Mucosa of descending colon (tissue), 3 donors: ENCODE measurements around the gene MEGF6. TPM values are rescaled to one million over a fixed set of nuclear protein-coding genes. Genes with fewer than 3 reads are reported as not detected.

Experiments
- ATAC-seq: fragments of 200-7000 bp; cut with Tn5 transposase; one replicate; pipeline ENCODE4 v1.9.1; 2020; ENCODE audit warnings: mild to moderate bottlenecking, moderate library complexity
- DNase-seq, 3 donors: peaks; one replicate each; pipeline ENCODE4 v3.0.0-alpha.2; 2020
- H3K36me3 ChIP-seq: fragments of 200-600 bp; one replicate; pipeline ENCODE4 v1.8.0; 2021; ENCODE audit warnings: low read depth, mild to moderate bottlenecking
- H3K4me1 ChIP-seq: fragments of 200-600 bp; one replicate; pipeline ENCODE4 v1.8.0; 2021; ENCODE audit warnings: low read depth, mild to moderate bottlenecking
- H3K4me3 ChIP-seq: fragments of 200-600 bp; one replicate; pipeline ENCODE4 v1.8.0; 2021; ENCODE audit warnings: mild to moderate bottlenecking
- H3K9me3 ChIP-seq: fragments of 200-600 bp; one replicate; pipeline ENCODE4 v1.8.0; 2021; ENCODE audit warnings: mild to moderate bottlenecking
- intact Hi-C, 2 donors: fragments of 100-400 bp; cut with DNase I in 1 of 2; cut with micrococcal nuclease in 1 of 2; formaldehyde crosslinking; loops; one replicate each; pipeline versions ENCODE4 v1.11.0 to v1.11.1; 2022; cut with DNase I, micrococcal nuclease
- total RNA-seq, 3 donors: library from RNA; stranded (reverse); fragmentation: NEBNext Ultra II Directional in 2 of 3; extraction: Animal tissue kit (Norgen Biotek cat#: 25700) in 2 of 3; gene quantifications; one replicate each; pipeline versions ENCODE4 v1.2.1 to v1.2.4, GENCODE V29; 2021 to 2023
- TF ChIP-seq, protein P1 (sequence below): fragments of 200-600 bp; IDR thresholded peaks from one replicate; pipeline ENCODE4 v1.8.0; 2022; ENCODE audit warnings: antibody characterized with exemption, mild to moderate bottlenecking
- donor health status: DM: no; HTN: no; CAD: no; lungs with moderate emphysema.
- donor health status: DM: no; HTN: no; CAD: no.
- donor health status: DM: no; HTN: yes; CAD: no.

The MEGF6 gene
- total RNA-seq, 3 donors from 2014 or later, result 6.2 to 12.2 (median 8.5) TPM

GRCh38 chr1:3632716-3633343, 21.5 kb upstream of the MEGF6 start:
- H3K4me1 ChIP-seq, result no peaks in the 10 kb centered on the region
- H3K9me3 ChIP-seq, result no peaks in the 10 kb centered on the region
- intact Hi-C loops, result no loop called here
- no peak overlapping the region for H3K4me3 ChIP-seq
- peak in 1 of 3 donors; percentile 22 for DNase-seq
- H3K36me3 ChIP-seq, result peaks cover 14% of the 10 kb centered on the region
- ATAC-seq, result no peak
- TF ChIP-seq, protein P1, sequence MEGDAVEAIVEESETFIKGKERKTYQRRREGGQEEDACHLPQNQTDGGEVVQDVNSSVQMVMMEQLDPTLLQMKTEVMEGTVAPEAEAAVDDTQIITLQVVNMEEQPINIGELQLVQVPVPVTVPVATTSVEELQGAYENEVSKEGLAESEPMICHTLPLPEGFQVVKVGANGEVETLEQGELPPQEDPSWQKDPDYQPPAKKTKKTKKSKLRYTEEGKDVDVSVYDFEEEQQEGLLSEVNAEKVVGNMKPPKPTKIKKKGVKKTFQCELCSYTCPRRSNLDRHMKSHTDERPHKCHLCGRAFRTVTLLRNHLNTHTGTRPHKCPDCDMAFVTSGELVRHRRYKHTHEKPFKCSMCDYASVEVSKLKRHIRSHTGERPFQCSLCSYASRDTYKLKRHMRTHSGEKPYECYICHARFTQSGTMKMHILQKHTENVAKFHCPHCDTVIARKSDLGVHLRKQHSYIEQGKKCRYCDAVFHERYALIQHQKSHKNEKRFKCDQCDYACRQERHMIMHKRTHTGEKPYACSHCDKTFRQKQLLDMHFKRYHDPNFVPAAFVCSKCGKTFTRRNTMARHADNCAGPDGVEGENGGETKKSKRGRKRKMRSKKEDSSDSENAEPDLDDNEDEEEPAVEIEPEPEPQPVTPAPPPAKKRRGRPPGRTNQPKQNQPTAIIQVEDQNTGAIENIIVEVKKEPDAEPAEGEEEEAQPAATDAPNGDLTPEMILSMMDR, result no peak

- H3K36me3 ChIP-seq, result peaks cover 14% of the 10 kb centered on the region
- H3K4me1 ChIP-seq, result no peaks in the 10 kb centered on the region
- ATAC-seq (no peak), DNase-seq (peak in 1 of 3 donors; percentile 31)
- intact Hi-C loops, result no loop called here
- no peak overlapping the region for H3K4me3 ChIP-seq
- H3K9me3 ChIP-seq, result no peaks in the 10 kb centered on the region
- TF ChIP-seq, protein P1, result no peak
These were observed 21.0 kb upstream of the MEGF6 start for GRCh38 chr1:3632298-3632697.

DNA sequence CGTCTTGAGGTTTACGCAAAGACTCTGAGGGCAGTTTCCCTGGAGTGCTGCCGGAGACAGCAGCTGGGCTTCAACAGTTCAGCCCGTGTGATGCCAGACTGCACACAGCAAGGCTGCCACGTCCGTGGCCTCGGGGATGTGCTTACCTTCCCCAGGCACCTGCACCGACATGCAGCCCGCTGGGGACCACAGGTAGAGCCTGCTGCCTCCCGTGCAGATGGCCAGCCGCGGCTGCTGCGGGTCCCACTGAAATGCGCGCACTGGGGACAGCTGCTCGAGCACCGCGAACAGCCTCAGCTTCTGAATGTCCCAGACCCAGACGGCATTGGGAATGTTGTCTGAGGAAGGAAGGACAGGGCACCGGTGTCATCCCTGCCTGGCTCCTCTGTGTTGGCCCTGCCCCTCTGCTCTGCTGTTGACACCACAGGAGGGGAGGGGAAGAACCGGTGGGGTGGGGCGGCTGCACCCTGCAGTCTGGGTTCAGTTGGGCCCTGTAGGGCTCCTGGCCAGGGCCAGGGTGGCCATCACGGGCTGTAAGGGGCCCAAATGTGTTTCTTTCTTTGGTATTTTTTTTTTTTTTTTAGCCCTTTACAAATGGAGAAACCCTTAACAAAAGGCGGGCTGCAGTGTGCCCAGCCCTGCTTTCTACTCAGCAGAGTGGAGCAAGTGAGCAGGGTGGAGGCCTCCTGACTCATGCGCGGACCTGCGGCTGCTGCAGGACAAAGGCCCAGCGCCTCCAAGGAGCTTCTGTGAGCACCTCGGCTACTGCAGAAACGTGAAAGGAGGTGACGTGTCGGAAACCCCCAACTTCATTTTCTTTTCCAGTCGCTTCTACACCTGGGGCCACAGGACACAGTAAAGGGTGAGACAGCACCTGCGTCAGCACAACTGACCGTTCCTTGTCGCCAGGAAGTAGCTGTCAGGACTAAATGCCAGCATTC, 20.3 kb upstream of the MEGF6 start:
- intact Hi-C loops, result no loop called here
- peaks cover 14% of the 10 kb centered on the region for H3K36me3 ChIP-seq
- H3K4me1 ChIP-seq, result no peaks in the 10 kb centered on the region
- H3K4me3 ChIP-seq, result no peak overlapping the region
- DNase-seq (peak in 1 of 3 donors; percentile 50), ATAC-seq (no peak)
- TF ChIP-seq, protein P1, result no peak
- no peaks in the 10 kb centered on the region for H3K9me3 ChIP-seq

DNA sequence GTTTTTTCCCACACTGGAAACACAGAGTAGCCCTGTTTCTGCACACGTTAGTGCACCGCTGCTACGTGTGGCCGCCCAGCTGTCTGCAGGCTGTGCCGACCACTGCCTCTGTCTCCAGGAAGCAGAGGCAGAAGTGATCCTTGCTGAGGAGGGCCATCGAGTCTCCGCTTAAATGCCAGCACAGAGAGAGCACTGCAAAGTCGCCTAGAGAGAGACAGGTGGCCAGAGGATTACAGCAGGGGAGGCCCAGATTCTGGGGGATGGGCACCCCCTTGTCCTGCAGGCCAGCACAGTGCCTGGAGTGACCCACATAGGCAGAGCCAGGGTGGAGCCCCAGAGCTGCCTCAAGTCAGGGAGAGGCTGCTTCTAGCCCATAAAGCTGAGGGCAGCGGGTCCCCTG, 19.6 kb upstream of the MEGF6 start:
- Histone ChIP-seq H3K9me3 (no peaks in the 10 kb centered on the region), H3K4me3 (no peak overlapping the region), H3K36me3 (peaks cover 14% of the 10 kb centered on the region), H3K4me1 (peaks cover 2% of the 10 kb centered on the region)
- ATAC-seq (no peak), DNase-seq (peak in 1 of 3 donors; percentile 18)
- TF ChIP-seq, protein P1, result no peak
- intact Hi-C loops, result no loop called here

DNA sequence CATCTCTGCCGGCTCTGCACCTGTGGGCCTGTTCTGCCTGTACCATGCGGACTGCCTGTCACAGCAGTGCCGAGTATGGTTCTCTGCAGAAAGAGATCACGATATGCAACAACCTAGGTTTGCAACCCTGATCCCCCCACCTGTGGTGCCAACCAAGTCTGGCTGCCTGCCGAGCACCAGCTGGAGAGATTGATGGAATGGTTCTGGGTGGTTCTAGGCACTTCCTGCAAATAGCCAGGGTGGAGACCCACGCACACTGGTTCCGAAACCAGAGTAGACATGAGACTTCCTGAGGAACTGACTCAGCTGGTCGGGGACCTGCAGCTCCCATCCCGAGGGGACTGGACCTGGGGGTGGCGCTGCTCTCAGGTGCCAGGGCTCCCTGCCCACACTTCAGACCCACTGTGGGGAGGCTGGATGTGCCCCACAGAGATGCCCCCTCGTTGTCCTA, 18.9 kb upstream of the MEGF6 start:
- intact Hi-C loops, result no loop called here
- Histone ChIP-seq H3K9me3 (no peaks in the 10 kb centered on the region), H3K4me3 (no peak overlapping the region), H3K36me3 (peaks cover 14% of the 10 kb centered on the region), H3K4me1 (peaks cover 6% of the 10 kb centered on the region)
- TF ChIP-seq, protein P1, result no peak
- DNase-seq (peak in 1 of 3 donors; percentile 35), ATAC-seq (no peak)
